NCI-H748 (cell line): ENCODE results near the gene U2AF2.

ENCODE experiments used
- DNase-seq: peaks from one replicate; lab custom pipeline; 2025; ENCODE audit not compliant: unreplicated experiment; lab: John Stamatoyannopoulos, UW

The U2AF2 gene

GRCh38 chr19:55655648-55656040 is 809 bp downstream of the U2AF2 start:
- no peak for DNase-seq

GRCh38 chr19:55656552-55656951 is 1.7 kb downstream of the U2AF2 start:
- DNase-seq = no peak

GRCh38 chr19:55656988-55657747 is 2.3 kb downstream of the U2AF2 start:
- DNase-seq = no peak

- DNase-seq = no peak
Measured at GRCh38 chr19:55658846-55659459, 4.1 kb downstream of the U2AF2 start.

GRCh38 chr19:55659822-55660221 is 5.0 kb downstream of the U2AF2 start:
- DNase-seq = no peak

- DNase-seq = no peak
Measured at GRCh38 chr19:55660404-55660803, 5.6 kb downstream of the U2AF2 start.

GRCh38 chr19:55660991-55661390 is 6.2 kb downstream of the U2AF2 start:
- no peak for DNase-seq

GRCh38 chr19:55661826-55662225 is 7.0 kb downstream of the U2AF2 start:
- DNase-seq = no peak

GRCh38 chr19:55663846-55664536 is 9.2 kb downstream of the U2AF2 start:
- no peak for DNase-seq

GRCh38 chr19:55666343-55667005 is 11.6 kb downstream of the U2AF2 start:
- DNase-seq = no peak

GRCh38 chr19:55667006-55667381 is 12.2 kb downstream of the U2AF2 start:
- DNase-seq = no peak

GRCh38 chr19:55667511-55667910 is 12.7 kb downstream of the U2AF2 start:
- no peak for DNase-seq

- DNase-seq = no peak
Measured at GRCh38 chr19:55667958-55668357, 13.1 kb downstream of the U2AF2 start.

- DNase-seq = no peak
Measured at GRCh38 chr19:55668603-55669348, 13.9 kb downstream of the U2AF2 start.

- no peak for DNase-seq
Measured at GRCh38 chr19:55669418-55670279, 14.8 kb downstream of the U2AF2 start.

GRCh38 chr19:55670280-55671053 is 15.6 kb downstream of the U2AF2 start:
- peak; percentile 27 for DNase-seq

- no peak for DNase-seq
Measured at GRCh38 chr19:55671054-55671378, 16.2 kb downstream of the U2AF2 start.

- no peak for DNase-seq
Measured at GRCh38 chr19:55672418-55672817, 17.6 kb downstream of the U2AF2 start.

- no peak for DNase-seq
Measured at GRCh38 chr19:55673465-55673864, 18.6 kb downstream of the U2AF2 start.
